HG03457 (cell line): ENCODE data around the gene NAP1L5.

Experiments used
- ATAC-seq: cut with Tn5 transposase; IDR thresholded peaks from one replicate; pipeline ENCODE4 v1.9.1; 2021; ENCODE audit warnings: moderate number of reproducible peaks; ENCODE audit not compliant: unreplicated experiment

The NAP1L5 gene

DNA sequence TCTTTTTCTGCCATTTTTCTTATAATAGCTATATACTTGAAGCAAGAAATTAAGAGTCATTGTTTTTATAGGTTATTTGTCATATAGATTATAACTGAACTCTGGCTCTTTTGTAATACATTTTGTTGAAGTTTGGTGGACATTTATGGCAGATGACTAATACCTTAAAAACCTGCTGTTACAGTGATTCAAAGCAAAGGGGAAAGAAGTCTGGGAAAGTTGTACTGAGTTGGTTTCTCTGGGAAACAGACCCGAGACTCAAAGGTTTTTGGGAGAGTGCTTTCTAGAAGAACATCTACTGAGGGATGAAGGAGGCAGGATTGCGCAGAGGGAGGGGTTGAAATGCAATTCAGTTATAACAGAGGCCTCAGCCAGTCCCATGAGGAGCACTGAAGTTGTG lies 35.9 kb downstream of the NAP1L5 start:
- no peak for ATAC-seq

- ATAC-seq = no peak
Measured at GRCh38 chr4:88660446-88661294, 37.0 kb downstream of the NAP1L5 start.

GRCh38 chr4:88659890-88660208 lies 37.8 kb downstream of the NAP1L5 start:
- ATAC-seq = no peak

DNA sequence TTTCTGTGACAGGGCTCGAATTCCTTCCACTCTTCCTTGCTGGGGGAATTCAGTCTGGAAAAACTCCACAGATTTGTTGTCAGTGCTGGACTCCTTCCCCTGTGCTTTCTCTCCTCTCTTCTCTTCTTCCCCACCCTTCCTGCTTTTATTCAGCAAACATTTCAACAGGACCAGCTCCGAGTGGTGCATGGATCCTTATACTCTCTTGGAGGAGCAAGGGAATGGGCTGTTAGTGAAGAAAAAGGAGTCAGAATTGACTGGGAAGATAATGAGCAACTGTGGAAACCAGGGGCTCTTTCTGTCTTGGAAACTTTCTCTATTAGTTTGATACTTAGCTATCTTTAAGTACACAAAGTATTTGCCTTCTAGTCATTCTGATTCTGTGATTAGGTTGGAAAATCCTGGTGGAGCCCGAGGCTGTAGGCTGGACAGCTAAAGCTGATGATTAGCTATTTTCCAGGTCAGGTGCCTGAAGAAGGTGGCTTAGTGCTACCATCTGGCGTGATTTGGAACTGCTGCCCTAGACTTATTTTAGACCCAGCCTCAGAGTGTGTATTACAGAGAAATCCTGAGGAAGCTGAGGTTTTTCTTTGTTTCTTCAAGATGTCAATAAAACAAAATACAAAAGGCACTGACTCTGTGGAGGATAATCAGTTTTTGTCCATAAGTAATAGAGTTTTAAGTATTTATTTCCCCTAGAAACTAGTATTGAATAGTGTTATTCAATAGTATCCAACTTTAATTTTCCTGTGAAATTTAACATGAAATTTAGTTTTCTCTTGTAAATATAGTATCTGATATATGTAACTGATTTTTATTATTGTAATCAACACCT lies 38.4 kb downstream of the NAP1L5 start:
- peak; percentile 87 for ATAC-seq

DNA sequence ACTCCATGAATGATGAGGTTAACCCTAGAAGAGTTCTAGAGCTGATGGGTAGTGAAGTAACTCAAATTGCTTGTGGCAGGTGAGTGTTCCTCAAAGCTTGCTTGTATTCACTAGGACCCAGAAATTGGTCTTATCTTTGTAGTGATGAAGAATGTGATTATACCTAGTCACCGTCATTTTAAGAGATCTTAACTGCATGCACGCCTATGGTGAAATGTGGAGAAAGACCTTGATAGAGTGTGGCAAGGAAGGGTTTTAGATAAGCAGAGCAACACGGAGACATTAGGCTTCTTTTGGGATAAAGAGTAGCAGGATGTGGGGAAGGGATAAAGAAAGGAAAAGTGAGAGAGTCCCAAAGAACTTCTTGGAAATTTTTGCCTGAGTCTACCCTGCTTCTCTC lies 42.4 kb downstream of the NAP1L5 start:
- ATAC-seq = no peak

DNA sequence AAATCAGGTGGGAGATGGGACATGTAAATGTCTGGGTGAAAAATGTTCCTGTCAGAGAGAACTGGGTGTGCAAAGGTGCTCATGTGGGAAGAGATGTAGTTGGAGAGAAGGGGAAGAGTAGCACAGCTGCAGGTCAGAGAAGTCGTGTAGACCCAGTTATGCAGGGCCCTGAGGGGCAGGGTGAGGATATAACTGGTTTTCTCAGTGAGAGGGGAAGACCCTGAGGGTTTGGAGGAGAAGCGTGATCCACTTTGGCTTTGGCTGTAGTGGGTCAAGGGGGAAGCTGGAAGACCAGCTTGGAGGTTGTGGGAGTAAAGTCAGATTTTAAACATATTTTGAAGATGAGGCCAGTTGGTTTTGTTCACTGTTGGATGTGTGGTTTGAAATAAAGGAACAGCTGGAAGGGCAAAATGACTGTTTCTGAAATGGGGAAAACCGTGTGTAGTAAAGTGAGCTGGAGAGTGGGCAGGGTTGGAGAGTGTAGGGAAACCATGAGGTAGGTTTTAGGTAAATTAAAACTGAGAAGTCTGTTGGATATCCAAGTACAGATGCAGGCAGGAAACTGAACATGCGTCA lies 44.2 kb downstream of the NAP1L5 start:
- no peak for ATAC-seq

DNA sequence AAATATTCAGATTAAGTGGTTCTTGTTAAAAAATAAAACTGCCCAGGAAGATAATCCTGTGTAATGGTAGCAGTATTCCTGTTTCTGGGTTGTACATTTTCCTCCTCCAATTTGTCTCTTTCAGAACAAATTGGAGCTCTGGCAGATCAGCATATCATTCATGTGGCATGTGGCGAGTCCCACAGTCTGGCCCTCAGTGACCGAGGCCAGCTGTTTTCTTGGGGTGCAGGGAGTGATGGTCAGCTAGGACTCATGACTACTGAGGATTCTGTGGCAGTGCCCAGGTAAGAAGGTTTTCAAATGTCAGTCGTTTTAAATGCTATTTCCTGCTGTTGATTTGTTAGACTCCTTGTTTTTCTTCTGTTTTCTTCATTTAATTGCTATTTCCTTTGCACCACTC lies 47.9 kb downstream of the NAP1L5 start:
- no peak for ATAC-seq

GRCh38 chr4:88646528-88647280 lies 50.9 kb downstream of the NAP1L5 start:
- no peak for ATAC-seq

- ATAC-seq = no peak
Measured at GRCh38 chr4:88645994-88646393, 51.6 kb downstream of the NAP1L5 start.
